Gastroesophageal sphincter (tissue), 4 donors: ENCODE measurements around the gene CNTNAP4. TPM values are rescaled to one million over a fixed set of nuclear protein-coding genes. Genes with fewer than 3 reads are reported as not detected.

Experiments
- ATAC-seq: fragments of 150-250 bp; one replicate; pipeline ENCODE4 v1.9.1; 2016; ENCODE audit warnings: mild to moderate bottlenecking, moderate library complexity
- H3K27ac ChIP-seq, 4 donors: fragments of 200-600 bp; sonication (generic) in 3 of 4; 1 replicate in 3 of 4; 2 replicates in 1 of 4; pipeline ENCODE4 v1.5.1; 2016 to 2019
- H3K27me3 ChIP-seq: fragments of 200-600 bp; sonication (generic); one replicate; pipeline ENCODE4 v1.5.1; 2019
- H3K36me3 ChIP-seq, 2 donors: fragments of 200-600 bp; sonication (generic); one replicate each; pipeline ENCODE4 v1.5.1; 2019; ENCODE audit warnings: control low read depth in 1 of 2
- H3K4me1 ChIP-seq, 3 donors: fragments of 200-600 bp; sonication (generic); 1 replicate in 2 of 3; 2 replicates in 1 of 3; pipeline ENCODE4 v1.5.1; 2016 to 2019; ENCODE audit warnings: control low read depth in 2 of 3
- H3K4me3 ChIP-seq, 2 donors: fragments of 200-600 bp; sonication (generic); one replicate each; pipeline ENCODE4 v1.5.1; 2019; ENCODE audit warnings: mild to moderate bottlenecking in 1 of 2, moderate library complexity in 1 of 2
- H3K9me3 ChIP-seq, 3 donors: fragments of 200-600 bp; sonication (generic); one replicate each; pipeline ENCODE4 v1.5.1; 2017 to 2019; ENCODE audit warnings: control low read depth in 2 of 3
- CTCF ChIP-seq, 4 experiments: fragments of 200-600 bp in 2 of 4; fragments of 450-650 bp in 2 of 4; sonication (generic) in 1 of 4; IDR thresholded peaks; one replicate each; pipeline ENCODE4 v1.5.1; 2017 to 2019; ENCODE audit warnings: antibody characterized with exemption in 4 of 4, mild to moderate bottlenecking in 2 of 4, moderate library complexity in 2 of 4
- EP300 ChIP-seq: sonication (generic); formaldehyde crosslinking; IDR thresholded peaks from one replicate; pipeline ENCODE4 v1.6.1; 2017; ENCODE audit warnings: antibody characterized with exemption, mild to moderate bottlenecking
- POLR2A ChIP-seq, 2 donors: fragments of 450-650 bp; IDR thresholded peaks; one replicate each; pipeline ENCODE4 v1.6.1; 2017; ENCODE audit warnings: antibody characterized with exemption in 2 of 2, mild to moderate bottlenecking in 2 of 2, moderate library complexity in 1 of 2
- POLR2AphosphoS5 ChIP-seq: sonication (generic); formaldehyde crosslinking; IDR thresholded peaks from one replicate; pipeline ENCODE4 v1.6.1; 2017; ENCODE audit warnings: antibody characterized with exemption
- WGBS, 2 donors: methylation state at CpG; one replicate each; pipeline ENCODE4 v1.1.5; 2018; ENCODE audit warnings: low coverage in 1 of 2; 5-methylcytosine and 5-hydroxymethylcytosine counted together
- total RNA-seq, 4 donors: library from RNA; depleted of rRNA; stranded (reverse); fragments of >200 nt; gene quantifications; one replicate each; pipeline ENCODE4 v1.1.0, GENCODE V29; 2016

Gene CNTNAP4
- total RNA-seq, 4 donors from 2014 or later = 0.13 to 0.94 (median 0.46) TPM

GRCh38 chr16:76576526-76576925 is 299.3 kb downstream of the CNTNAP4 start:
- Histone ChIP-seq H3K9me3 (no peaks in the 10 kb centered on the region), H3K27ac (no peak overlapping the region), H3K27me3 (no peaks in the 10 kb centered on the region), H3K36me3 (no peaks in the 10 kb centered on the region), H3K4me1 (no peaks in the 10 kb centered on the region), H3K4me3 (no peak overlapping the region)
- no peak for TF ChIP-seq EP300
- 34 to 41% methylated on average over 4 to 5 of the region's 5 CpGs for WGBS, 2 donors
- no peak for ATAC-seq

GRCh38 chr16:76577003-76577402 is 299.8 kb downstream of the CNTNAP4 start:
- no peaks in the 10 kb centered on the region for H3K27me3 ChIP-seq
- TF ChIP-seq CTCF (IDR thresholded peaks at IDR 0.05) (no peak), EP300 (no peak), POLR2AphosphoS5 (no peak), POLR2A (IDR thresholded peaks at IDR 0.05) (no peak)
- 51 to 55% methylated on average over 4 of the region's 4 CpGs for WGBS, 2 donors
- no peaks in the 10 kb centered on the region for H3K36me3 ChIP-seq
- ATAC-seq = no peak
- H3K27ac ChIP-seq = no peak overlapping the region
- no peak overlapping the region for H3K4me3 ChIP-seq
- no peaks in the 10 kb centered on the region for H3K9me3 ChIP-seq
- H3K4me1 ChIP-seq = no peaks in the 10 kb centered on the region

GRCh38 chr16:76579277-76579922 is 302.2 kb downstream of the CNTNAP4 start:
- TF ChIP-seq EP300 (no peak), POLR2A (IDR thresholded peaks at IDR 0.05) (no peak), POLR2AphosphoS5 (no peak), CTCF (IDR thresholded peaks at IDR 0.05) (no peak)
- Histone ChIP-seq H3K4me3 (no peak overlapping the region), H3K36me3 (no peaks in the 10 kb centered on the region), H3K4me1 (no peaks in the 10 kb centered on the region), H3K27ac (no peak overlapping the region), H3K27me3 (no peaks in the 10 kb centered on the region), H3K9me3 (no peaks in the 10 kb centered on the region)
- 86 to 92% methylated on average over 2 to 9 of the region's 9 CpGs for WGBS, 2 donors
- ATAC-seq = no peak

- H3K36me3 ChIP-seq = no peaks in the 10 kb centered on the region
- H3K4me1 ChIP-seq = no peaks in the 10 kb centered on the region
- no peaks in the 10 kb centered on the region for H3K27me3 ChIP-seq
- no peak for ATAC-seq
- H3K9me3 ChIP-seq = no peaks in the 10 kb centered on the region
- no peak for TF ChIP-seq POLR2A (IDR thresholded peaks at IDR 0.05)
- no peak for TF ChIP-seq EP300
- TF ChIP-seq POLR2AphosphoS5 = no peak
- TF ChIP-seq CTCF (IDR thresholded peaks at IDR 0.05) = no peak
- WGBS, 2 donors = 15 to 58% methylated on average over 4 to 6 of the region's 6 CpGs
- no peak overlapping the region for H3K27ac ChIP-seq
- no peak overlapping the region for H3K4me3 ChIP-seq
These were observed 306.3 kb downstream of the CNTNAP4 start for GRCh38 chr16:76583466-76583865.

GRCh38 chr16:76583945-76584344 is 306.7 kb downstream of the CNTNAP4 start:
- H3K27me3 ChIP-seq = no peaks in the 10 kb centered on the region
- no peak for ATAC-seq
- TF ChIP-seq POLR2AphosphoS5 (no peak), POLR2A (IDR thresholded peaks at IDR 0.05) (no peak), EP300 (no peak), CTCF (IDR thresholded peaks at IDR 0.05) (no peak)
- no peaks in the 10 kb centered on the region for H3K36me3 ChIP-seq
- 50 to 73% methylated on average over 1 to 2 of the region's 2 CpGs for WGBS, 2 donors
- H3K4me1 ChIP-seq = no peaks in the 10 kb centered on the region
- H3K9me3 ChIP-seq = no peaks in the 10 kb centered on the region
- H3K4me3 ChIP-seq = no peak overlapping the region
- H3K27ac ChIP-seq = no peak overlapping the region
